Measurements from ENCODE around the gene CACNA1F.

CACNA1F gene

DNA sequence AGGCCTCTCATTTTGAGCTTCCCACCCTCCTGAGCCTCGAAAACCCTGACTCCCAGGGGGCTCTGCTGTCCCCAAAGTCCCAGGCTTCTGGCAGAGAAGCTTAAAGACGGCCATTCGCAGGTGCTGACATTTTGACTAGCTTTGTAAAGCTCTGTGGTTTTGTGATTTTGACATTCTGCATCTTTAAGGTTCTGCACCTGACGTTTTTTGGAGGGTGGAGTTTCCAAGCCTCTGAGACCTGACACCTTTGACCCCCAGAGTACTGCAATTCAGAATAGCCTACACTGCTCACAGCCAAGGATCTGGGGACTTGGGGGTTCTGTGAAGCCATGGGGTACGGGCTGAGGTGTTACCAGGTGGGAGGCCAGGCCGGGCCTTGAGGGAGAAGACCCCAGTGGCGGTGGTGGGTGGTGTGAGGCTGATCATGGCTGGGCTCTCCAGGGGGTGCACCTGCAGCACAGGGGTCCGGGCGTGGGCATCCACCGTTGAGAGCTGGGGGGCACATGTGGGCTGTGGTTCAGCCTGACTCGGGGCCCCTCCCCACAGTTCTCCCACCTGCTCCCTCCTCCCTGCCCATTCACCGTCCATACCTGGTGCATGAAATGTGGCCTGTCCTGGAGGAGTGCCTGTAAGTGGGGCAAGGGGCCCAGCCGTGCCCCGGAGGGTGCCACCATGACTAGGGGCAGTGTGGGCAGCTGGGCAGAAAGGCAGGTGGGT is 24.1 kb upstream of the CACNA1F start:
- no peak for DNase-seq

- no peak for DNase-seq
These were observed 23.3 kb upstream of the CACNA1F start for GRCh38 chrX:49256268-49256995.

GRCh38 chrX:49254639-49255038 is 21.5 kb upstream of the CACNA1F start:
- no peak for DNase-seq

DNA sequence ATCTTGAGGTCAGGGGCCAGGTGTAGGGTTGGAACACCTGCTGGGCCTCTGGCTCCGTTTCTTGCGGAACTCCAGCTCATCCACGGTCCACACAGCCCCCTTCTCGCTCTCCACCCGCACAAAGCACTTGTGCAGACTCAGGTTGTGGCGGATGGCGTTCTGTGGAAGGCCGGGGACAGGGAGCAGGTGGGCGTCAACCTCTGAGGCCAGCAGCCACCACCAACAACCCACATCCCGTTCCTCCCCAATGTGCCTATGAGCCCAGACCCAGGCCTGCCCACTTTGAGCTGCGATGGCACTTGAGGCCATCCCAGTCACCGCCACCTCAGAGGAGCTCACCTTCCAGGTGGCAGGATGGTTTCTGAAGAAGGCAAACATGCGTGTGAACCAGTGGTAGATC is 18.2 kb upstream of the CACNA1F start:
- no peak for DNase-seq

- DNase-seq = no peak
These were observed 17.4 kb upstream of the CACNA1F start for GRCh38 chrX:49250578-49250977.

DNA sequence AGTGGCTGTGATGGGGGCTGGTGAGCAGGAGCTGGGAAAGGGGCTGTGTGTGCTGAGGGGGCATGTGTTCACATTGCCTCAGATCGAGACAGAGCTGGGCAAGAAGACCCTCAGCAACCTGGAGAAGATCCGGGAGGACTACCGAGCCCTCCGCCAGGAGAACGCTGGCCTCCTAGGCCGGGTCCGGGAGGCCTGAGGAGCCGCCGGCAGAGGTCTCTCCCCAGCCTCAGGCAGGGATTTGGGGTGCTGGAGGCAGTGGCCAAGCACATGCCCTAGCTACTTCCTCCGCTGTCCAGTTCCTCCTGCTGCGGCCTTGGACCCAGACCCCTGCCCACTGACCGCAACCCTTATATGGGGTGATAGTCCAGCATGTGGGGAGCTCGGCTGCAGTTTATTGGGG is 16.9 kb upstream of the CACNA1F start:
- DNase-seq = no peak

- DNase-seq = no peak
These were observed 16.5 kb upstream of the CACNA1F start for GRCh38 chrX:49249616-49250015.

- no peak for DNase-seq
These were observed 15.9 kb upstream of the CACNA1F start for GRCh38 chrX:49249071-49249470.

- no peak for DNase-seq
These were observed 15.0 kb upstream of the CACNA1F start for GRCh38 chrX:49247916-49248811.

- no peak for DNase-seq
These were observed 14.2 kb upstream of the CACNA1F start for GRCh38 chrX:49247346-49247745.

GRCh38 chrX:49246541-49246940 is 13.4 kb upstream of the CACNA1F start:
- no peak for DNase-seq

- no peak for DNase-seq
These were observed 11.1 kb upstream of the CACNA1F start for GRCh38 chrX:49244207-49244606.

- no peak for DNase-seq
These were observed 10.0 kb upstream of the CACNA1F start for GRCh38 chrX:49243166-49243565.

- no peak for DNase-seq
These were observed 9.5 kb upstream of the CACNA1F start for GRCh38 chrX:49242545-49243066.

DNA sequence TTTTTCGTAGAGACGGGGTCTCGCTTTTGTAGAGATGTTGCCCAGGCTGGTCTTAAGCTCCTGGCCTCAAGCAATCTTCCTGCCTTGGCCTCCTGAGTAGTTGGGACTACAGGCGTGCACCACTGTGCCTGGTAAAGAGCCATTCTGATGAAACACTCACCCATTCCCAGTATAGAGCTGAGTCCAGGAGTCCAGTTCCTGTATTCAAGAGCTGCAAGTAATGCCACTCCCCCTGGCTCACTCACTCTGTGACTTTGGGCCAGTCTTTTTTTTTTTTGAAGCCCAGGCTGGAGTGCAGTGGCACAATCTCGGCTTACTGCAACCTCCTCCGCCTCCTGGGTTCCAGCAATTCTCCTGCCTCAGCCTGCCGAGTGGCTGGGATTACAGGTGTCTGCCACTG is 5.6 kb upstream of the CACNA1F start:
- DNase-seq = no peak

GRCh38 chrX:49237060-49237459 is 3.9 kb upstream of the CACNA1F start:
- DNase-seq = no peak

DNA sequence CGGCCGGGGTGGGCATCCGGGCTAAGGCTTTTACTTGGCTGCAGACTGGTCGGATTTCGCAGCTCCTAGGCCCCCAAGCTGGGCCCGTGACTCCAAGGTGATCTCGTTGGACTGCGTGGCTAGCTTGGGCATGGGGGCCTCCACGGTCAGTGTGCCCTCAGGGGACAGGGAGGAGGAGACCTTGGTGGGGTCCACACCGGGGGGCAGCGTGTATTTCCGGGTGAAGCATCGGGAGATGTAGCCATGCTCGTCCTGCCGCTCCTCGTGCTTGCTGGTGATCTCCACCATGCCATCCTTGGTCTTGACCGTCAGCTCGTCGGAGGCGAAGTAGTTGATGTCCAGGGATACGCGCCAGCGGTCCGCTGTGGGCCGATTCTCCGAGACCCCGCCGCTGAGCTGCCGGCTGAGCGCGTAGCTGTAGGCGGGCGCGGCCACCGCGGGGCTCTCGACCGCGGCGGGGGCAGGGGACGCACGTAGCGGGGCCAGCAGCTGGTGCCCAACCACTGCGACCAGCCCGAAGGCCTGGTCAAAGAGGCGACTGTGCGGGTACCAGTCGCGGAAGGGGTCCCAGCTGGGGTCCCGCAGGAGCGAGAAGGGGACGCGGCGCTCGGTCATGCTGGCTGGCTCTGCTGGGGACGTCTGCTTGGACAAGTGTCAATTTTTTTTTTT is 881 bp upstream of the CACNA1F start:
- DNase-seq = no peak

DNA sequence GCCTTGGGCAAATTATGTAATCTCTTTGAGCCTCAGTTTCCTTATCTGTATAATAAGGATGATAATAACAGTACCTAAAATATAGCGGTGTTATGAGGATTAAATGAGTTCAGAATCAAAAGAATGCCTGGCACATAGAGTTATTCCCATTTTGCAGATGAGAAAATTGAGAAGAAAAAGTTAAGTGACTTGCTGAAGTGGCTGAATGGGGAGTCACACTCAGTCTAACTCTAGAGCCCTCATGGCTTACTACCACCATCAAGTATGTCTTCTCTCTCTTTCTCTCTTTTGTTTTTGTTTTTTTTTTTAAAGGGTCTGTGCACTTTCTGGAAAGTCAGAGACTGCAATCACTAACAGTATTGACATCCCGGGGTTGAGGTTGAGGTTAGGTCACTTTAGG is 615 bp downstream of the CACNA1F start:
- no peak for DNase-seq

DNA sequence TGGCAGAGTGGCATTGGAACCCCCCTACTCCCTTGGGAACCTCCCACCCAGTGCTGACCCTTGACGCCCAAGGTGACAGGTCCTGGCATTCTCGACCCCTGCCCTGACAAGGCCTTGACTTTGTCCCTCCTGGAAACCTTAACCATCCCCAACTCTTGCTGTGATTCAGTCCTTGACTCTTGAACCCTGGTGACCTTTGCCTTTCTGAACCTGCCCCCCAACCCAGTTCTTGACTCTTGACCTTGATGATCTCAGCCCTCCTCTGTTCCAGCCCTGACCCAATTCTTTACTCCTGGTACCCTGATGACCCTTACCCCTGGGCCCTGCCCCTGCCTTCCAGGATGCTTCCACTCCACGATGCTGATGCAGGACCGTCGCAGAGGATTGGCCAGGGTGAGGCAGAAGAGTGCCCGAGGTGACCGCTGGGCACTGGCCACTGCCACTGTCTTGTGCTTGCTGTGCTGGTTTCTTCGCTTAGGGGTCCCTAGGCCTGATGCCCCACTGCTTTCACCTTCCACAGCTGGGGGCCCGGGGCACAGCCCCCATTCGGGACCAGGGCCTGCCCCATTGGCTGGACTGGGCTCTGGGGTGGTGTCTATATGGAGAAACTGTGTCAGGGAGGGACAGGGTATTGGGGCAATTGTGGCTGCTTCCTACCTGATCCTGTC is 1.7 kb downstream of the CACNA1F start:
- no peak for DNase-seq

DNA sequence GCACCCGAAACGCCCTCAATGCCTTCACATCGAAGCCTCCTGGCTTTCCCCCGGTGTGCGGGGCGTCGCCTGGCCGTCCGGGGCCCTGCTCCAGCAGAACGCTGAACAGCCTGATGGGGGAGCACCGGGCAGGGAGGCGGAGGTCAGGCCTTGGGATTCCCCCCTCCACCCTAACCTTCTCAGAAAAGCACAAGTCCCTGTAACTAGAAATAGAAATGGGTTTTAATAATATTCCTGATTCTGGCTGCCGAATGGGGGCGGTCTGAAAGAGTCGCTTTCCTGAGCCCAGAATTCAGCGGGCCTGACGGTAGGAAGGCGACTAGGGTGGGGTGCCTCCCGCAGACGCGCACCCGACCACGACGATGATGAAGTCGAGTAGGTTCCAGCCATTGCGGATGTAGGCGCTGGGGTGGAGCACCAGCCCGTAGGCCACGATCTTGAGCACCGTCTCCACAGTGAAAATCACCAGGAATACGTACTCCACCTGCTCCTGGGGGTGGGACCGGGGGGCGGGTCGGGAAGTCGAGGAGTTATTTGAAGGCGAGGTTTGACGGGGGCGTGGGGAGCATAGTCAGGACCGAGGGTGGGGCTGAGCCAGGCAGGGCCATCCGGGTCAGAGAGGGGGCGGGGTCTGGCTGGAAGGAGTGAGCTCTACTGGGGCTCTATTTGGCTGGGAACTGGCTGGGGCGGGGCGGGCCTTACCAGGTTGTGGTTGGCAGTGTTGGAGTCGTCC is 2.5 kb downstream of the CACNA1F start:
- DNase-seq = no peak

- DNase-seq = no peak
These were observed 5.0 kb downstream of the CACNA1F start for GRCh38 chrX:49228185-49228584.

DNA sequence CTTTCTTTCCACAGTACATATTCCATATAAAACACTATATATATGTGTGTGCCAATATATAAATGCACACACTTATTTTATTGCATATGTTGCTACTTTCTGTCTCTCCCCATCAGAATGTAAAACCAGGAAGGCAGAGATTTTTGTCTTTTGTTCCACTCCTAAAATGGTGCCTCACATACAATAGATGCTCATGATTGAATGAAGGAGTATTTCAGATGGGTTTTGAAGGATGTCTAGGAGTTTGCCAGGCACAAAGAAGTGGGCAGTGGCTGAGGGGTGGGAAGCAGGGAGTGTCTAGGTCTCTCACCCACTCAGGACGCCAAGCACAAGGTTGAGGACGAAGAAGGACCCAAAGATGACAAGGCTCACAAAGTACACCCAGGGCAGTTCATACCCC is 5.4 kb downstream of the CACNA1F start:
- DNase-seq = no peak
